Astrocyte (in vitro differentiated cells and primary cell): Measurements from ENCODE around the gene USP3.

Experiments used
- CTCF ChIP-seq: IDR thresholded peaks from 2 replicates; pipeline ENCODE4 v1.5.1; 2011; ENCODE audit warnings: low read depth, mild to moderate bottlenecking, inconsistent platforms, low read length, moderate library complexity; ENCODE audit not compliant: insufficient read depth
- EZH2 ChIP-seq: IDR thresholded peaks from 2 replicates; pipeline ENCODE4 v1.6.1; 2012; ENCODE audit warnings: mild to moderate bottlenecking, low read length, inconsistent platforms; ENCODE audit not compliant: insufficient read depth

- TF ChIP-seq EZH2 (no peak), CTCF (no peak)
Observed at GRCh38 chr15:63605816-63606215, 101.4 kb downstream of the USP3 start.
